Liver (tissue), 9 donors: ENCODE results near the gene STUM. TPM values are rescaled to one million over a fixed set of nuclear protein-coding genes. Genes with fewer than 3 reads are reported as not detected.
A peak's percentile ranks its signal among the peaks of the same experiment; 100 is the strongest.

Experiments
- DNase-seq: peaks from one replicate; pipeline ENCODE4 v3.0.0-alpha.2; 2017; ENCODE audit warnings: low spot score
- H3K27ac ChIP-seq, 2 donors: one replicate each; pipeline ENCODE4 v1.7.0; 2013; ENCODE audit warnings: inconsistent platforms in 2 of 2, low read length in 2 of 2, control low read depth in 1 of 2, low read depth in 1 of 2, mild to moderate bottlenecking in 1 of 2
- H3K27me3 ChIP-seq, 4 donors: one replicate each; pipeline versions ENCODE4 v1.6.1 to v1.7.0; 2013; ENCODE audit warnings: low read length in 3 of 4, inconsistent platforms in 1 of 4, mild to moderate bottlenecking in 1 of 4, moderate library complexity in 1 of 4; ENCODE audit not compliant: control insufficient read depth in 4 of 4, insufficient read depth in 4 of 4
- H3K36me3 ChIP-seq, 4 donors: one replicate each; pipeline versions ENCODE4 v1.6.1 to v1.7.0; 2013; ENCODE audit warnings: low read length in 3 of 4, mild to moderate bottlenecking in 3 of 4, low read depth in 1 of 4, moderate library complexity in 1 of 4; ENCODE audit not compliant: control insufficient read depth in 4 of 4, insufficient read depth in 3 of 4
- H3K4me1 ChIP-seq, 4 donors: one replicate each; pipeline versions ENCODE4 v1.6.1 to v1.7.0; 2013; ENCODE audit warnings: low read length in 3 of 4, mild to moderate bottlenecking in 3 of 4, moderate library complexity in 1 of 4; ENCODE audit not compliant: control insufficient read depth in 4 of 4, insufficient read depth in 4 of 4
- H3K4me3 ChIP-seq, 3 donors: one replicate each; pipeline versions ENCODE4 v1.6.1 to v1.7.0; 2013; ENCODE audit warnings: low read length in 3 of 3, control low read depth in 1 of 3, low read depth in 1 of 3, mild to moderate bottlenecking in 1 of 3
- H3K9ac ChIP-seq, 2 donors: one replicate each; pipeline ENCODE4 v1.7.0; 2013; ENCODE audit warnings: low read length in 2 of 2, mild to moderate bottlenecking in 2 of 2, moderate library complexity in 2 of 2, control low read depth in 1 of 2, low read depth in 1 of 2
- H3K9me3 ChIP-seq, 4 donors: one replicate each; pipeline versions ENCODE4 v1.6.1 to v1.7.0; 2013; ENCODE audit warnings: low read length in 3 of 4; ENCODE audit not compliant: control insufficient read depth in 4 of 4
- ATF3 ChIP-seq: IDR thresholded peaks from 2 replicates; pipeline ENCODE4 v1.6.1; 2016; ENCODE audit warnings: antibody characterized with exemption
- CTCF ChIP-seq: fragments of 150-350 bp; IDR thresholded peaks from 2 replicates; pipeline ENCODE4 v1.5.1; 2017; ENCODE audit warnings: improper control_type of control experiment, low read depth, low read length; ENCODE audit not compliant: missing input control
- EGR1 ChIP-seq, 2 donors: IDR thresholded peaks; 2 replicates each; pipeline ENCODE4 v1.6.1; 2016 to 2018; ENCODE audit warnings: antibody characterized with exemption in 2 of 2, low read depth in 2 of 2
- FOXA1 ChIP-seq: IDR thresholded peaks from 2 replicates; pipeline ENCODE4 v1.6.1; 2016; ENCODE audit warnings: antibody characterized with exemption
- FOXA2 ChIP-seq: IDR thresholded peaks from 2 replicates; pipeline ENCODE4 v1.6.1; 2016; ENCODE audit warnings: antibody characterized with exemption
- GABPA ChIP-seq, 2 donors: IDR thresholded peaks in 1 of 2; conservative IDR thresholded peaks in 1 of 2; 2 replicates each; pipeline ENCODE4 v1.6.1; 2016; ENCODE audit warnings: antibody characterized with exemption in 2 of 2, mild to moderate bottlenecking in 1 of 2, moderate library complexity in 1 of 2
- HNF4A ChIP-seq, 2 donors: conservative IDR thresholded peaks; 2 replicates each; pipeline ENCODE4 v1.6.1; 2016; ENCODE audit warnings: antibody characterized with exemption in 2 of 2, mild to moderate bottlenecking in 2 of 2
- HNF4G ChIP-seq: IDR thresholded peaks from 2 replicates; pipeline ENCODE4 v1.6.1; 2016; ENCODE audit warnings: antibody characterized with exemption
- JUND ChIP-seq, 2 donors: IDR thresholded peaks; 2 replicates each; pipeline ENCODE4 v1.6.1; 2016; ENCODE audit warnings: antibody characterized with exemption in 2 of 2
- MAX ChIP-seq: IDR thresholded peaks from 2 replicates; pipeline ENCODE4 v1.6.1; 2016; ENCODE audit warnings: antibody characterized with exemption
- NR2F2 ChIP-seq: IDR thresholded peaks from 2 replicates; pipeline ENCODE4 v1.6.1; 2016; ENCODE audit warnings: antibody characterized with exemption
- RAD21 ChIP-seq, 2 donors: IDR thresholded peaks; 2 replicates each; pipeline ENCODE4 v1.6.1; 2016; ENCODE audit warnings: antibody characterized with exemption in 2 of 2, mild to moderate bottlenecking in 2 of 2
- RXRA ChIP-seq, 2 donors: IDR thresholded peaks; 2 replicates each; pipeline ENCODE4 v1.6.1; 2017 to 2018; ENCODE audit warnings: antibody characterized with exemption in 2 of 2, mild to moderate bottlenecking in 1 of 2
- SP1 ChIP-seq: IDR thresholded peaks from 2 replicates; pipeline ENCODE4 v1.6.1; 2018; ENCODE audit warnings: antibody characterized with exemption, mild to moderate bottlenecking
- TAF1 ChIP-seq: conservative IDR thresholded peaks from 2 replicates; pipeline ENCODE4 v1.6.1; 2016; ENCODE audit warnings: antibody characterized with exemption, mild to moderate bottlenecking
- YY1 ChIP-seq: IDR thresholded peaks from 2 replicates; pipeline ENCODE4 v1.6.1; 2016; ENCODE audit warnings: antibody characterized with exemption, mild to moderate bottlenecking
- ZBTB33 ChIP-seq: IDR thresholded peaks from 2 replicates; pipeline ENCODE4 v1.6.1; 2016; ENCODE audit warnings: antibody characterized with exemption
- WGBS: extraction: QIAGEN DNeasy Blood & Tissue Kit; methylation state at CpG from one replicate; pipeline ENCODE4 v1.1.7; 2013; 5-methylcytosine and 5-hydroxymethylcytosine counted together
- polyA plus RNA-seq, 2 donors: library from polyadenylated mRNA; stranded (reverse) in 1 of 2; unstranded in 1 of 2; fragments of 200-250 nt in 1 of 2; fragments of >200 nt in 1 of 2; fragmentation: Nextera tagmentation in 1 of 2; extraction: Ambion mirVana in 1 of 2; gene quantifications; one replicate each; pipeline versions ENCODE4 v1.2.1 to v1.2.3, GENCODE V29; 2013 to 2015
- total RNA-seq, 2 donors: library from RNA; depleted of rRNA; stranded (reverse); fragments of >200 nt; gene quantifications; one replicate each; pipeline ENCODE4 v1.2.3, GENCODE V29; 2014
- TF ChIP-seq, protein P1 (sequence below): IDR thresholded peaks from 2 replicates; pipeline ENCODE4 v1.6.1; 2016; ENCODE audit warnings: antibody characterized with exemption, mild to moderate bottlenecking
- donor health status: healthy.
- donor health status: healthy.
- donor health status: healthy.
- donor health status: healthy.
- donor health status: healthy.

The STUM gene
- total and polyA plus RNA-seq, 4 donors, result 0.03 to 0.14 (median 0.07) TPM

GRCh38 chr1:226541631-226542622, 6.6 kb upstream of the STUM start:
- Histone ChIP-seq H3K9ac (no peak overlapping the region), H3K27me3 (no peaks in the 10 kb centered on the region), H3K9me3 (no peaks in the 10 kb centered on the region), H3K36me3 (no peaks in the 10 kb centered on the region), H3K27ac (peak overlapping the region; percentile 10 to 55), H3K4me3 (no peak overlapping the region), H3K4me1 (peaks cover 0 to 17% (median 11%) of the 10 kb centered on the region in 4 donors)
- WGBS, result 71% methylated on average over 14 of the region's 14 CpGs
- no peak for DNase-seq
- TF ChIP-seq ZBTB33 (no peak), TAF1 (no peak), FOXA2 (no peak), YY1 (no peak), ATF3 (no peak), FOXA1 (no peak), RAD21 (IDR thresholded peaks at IDR 0.05) (no peak), RXRA (IDR thresholded peaks at IDR 0.05) (no peak), MAX (no peak)

DNA sequence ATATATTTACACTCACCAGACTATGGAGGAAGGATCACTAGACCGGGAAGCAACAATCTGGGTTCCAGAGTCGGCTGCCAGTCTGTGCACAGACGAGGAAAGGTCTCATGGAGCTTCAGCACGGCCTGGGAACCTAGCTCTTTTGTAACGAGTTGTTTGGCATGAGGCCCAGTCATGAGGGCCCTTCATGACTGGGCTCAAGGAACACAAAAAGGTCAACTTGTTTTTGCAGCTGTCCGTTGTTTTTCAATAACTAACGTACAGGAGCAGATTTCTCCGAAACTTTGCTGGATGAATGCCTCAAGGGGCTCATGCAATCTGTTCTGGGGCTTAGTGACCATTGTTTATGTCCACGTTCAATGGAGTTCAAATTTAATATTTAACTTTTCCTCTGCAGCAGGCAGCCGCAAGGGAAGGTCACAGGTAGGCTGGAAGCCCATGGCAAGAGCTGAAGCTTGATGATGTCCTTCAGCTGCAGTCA, 5.9 kb upstream of the STUM start:
- no peaks in the 10 kb centered on the region for H3K9me3 ChIP-seq
- peaks cover 0 to 19% (median 12%) of the 10 kb centered on the region in 4 donors for H3K4me1 ChIP-seq
- peak overlapping the region; percentile 55 to 73 for H3K27ac ChIP-seq
- H3K36me3 ChIP-seq, result no peaks in the 10 kb centered on the region
- no peak overlapping the region for H3K4me3 ChIP-seq
- 18% methylated on average over 10 of the region's 10 CpGs for WGBS
- no peak overlapping the region for H3K9ac ChIP-seq
- no peaks in the 10 kb centered on the region for H3K27me3 ChIP-seq
- TF ChIP-seq GABPA (IDR thresholded peaks at IDR 0.05 in 1 of 2, conservative IDR thresholded peaks at IDR 0.05 in 1 of 2) (no peak), RAD21 (IDR thresholded peaks at IDR 0.05) (no peak), ZBTB33 (no peak), CTCF (no peak), SP1 (peak; percentile 63), HNF4G (no peak), EGR1 (IDR thresholded peaks at IDR 0.05; ENCODE audit: low read depth in 2 of 2) (no peak), YY1 (peak; percentile 51), RXRA (IDR thresholded peaks at IDR 0.05) (peak; percentile 63 to 70), NR2F2 (peak; percentile 39), JUND (IDR thresholded peaks at IDR 0.05) (peak in 1 of 2 donors; percentile 38), ATF3 (no peak), MAX (peak; percentile 35), TAF1 (no peak), FOXA1 (no peak), HNF4A (conservative IDR thresholded peaks at IDR 0.05) (peak; percentile 53 to 70), FOXA2 (no peak)
- TF ChIP-seq, protein P1, sequence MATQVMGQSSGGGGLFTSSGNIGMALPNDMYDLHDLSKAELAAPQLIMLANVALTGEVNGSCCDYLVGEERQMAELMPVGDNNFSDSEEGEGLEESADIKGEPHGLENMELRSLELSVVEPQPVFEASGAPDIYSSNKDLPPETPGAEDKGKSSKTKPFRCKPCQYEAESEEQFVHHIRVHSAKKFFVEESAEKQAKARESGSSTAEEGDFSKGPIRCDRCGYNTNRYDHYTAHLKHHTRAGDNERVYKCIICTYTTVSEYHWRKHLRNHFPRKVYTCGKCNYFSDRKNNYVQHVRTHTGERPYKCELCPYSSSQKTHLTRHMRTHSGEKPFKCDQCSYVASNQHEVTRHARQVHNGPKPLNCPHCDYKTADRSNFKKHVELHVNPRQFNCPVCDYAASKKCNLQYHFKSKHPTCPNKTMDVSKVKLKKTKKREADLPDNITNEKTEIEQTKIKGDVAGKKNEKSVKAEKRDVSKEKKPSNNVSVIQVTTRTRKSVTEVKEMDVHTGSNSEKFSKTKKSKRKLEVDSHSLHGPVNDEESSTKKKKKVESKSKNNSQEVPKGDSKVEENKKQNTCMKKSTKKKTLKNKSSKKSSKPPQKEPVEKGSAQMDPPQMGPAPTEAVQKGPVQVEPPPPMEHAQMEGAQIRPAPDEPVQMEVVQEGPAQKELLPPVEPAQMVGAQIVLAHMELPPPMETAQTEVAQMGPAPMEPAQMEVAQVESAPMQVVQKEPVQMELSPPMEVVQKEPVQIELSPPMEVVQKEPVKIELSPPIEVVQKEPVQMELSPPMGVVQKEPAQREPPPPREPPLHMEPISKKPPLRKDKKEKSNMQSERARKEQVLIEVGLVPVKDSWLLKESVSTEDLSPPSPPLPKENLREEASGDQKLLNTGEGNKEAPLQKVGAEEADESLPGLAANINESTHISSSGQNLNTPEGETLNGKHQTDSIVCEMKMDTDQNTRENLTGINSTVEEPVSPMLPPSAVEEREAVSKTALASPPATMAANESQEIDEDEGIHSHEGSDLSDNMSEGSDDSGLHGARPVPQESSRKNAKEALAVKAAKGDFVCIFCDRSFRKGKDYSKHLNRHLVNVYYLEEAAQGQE, result peak; percentile 12
- no peak for DNase-seq
